IPS-NIHi11 (cell line): Measurements from ENCODE around the gene SNRPA1.

Experiments
- DNase-seq: peaks from one replicate; pipeline ENCODE4 v3.0.0; 2012; ENCODE audit warnings: mixed read lengths, low spot score

The SNRPA1 gene

GRCh38 chr15:101258238-101259144 is 36.6 kb downstream of the SNRPA1 start:
- peak; percentile 46 for DNase-seq

GRCh38 chr15:101256757-101257156 is 38.3 kb downstream of the SNRPA1 start:
- no peak for DNase-seq

DNA sequence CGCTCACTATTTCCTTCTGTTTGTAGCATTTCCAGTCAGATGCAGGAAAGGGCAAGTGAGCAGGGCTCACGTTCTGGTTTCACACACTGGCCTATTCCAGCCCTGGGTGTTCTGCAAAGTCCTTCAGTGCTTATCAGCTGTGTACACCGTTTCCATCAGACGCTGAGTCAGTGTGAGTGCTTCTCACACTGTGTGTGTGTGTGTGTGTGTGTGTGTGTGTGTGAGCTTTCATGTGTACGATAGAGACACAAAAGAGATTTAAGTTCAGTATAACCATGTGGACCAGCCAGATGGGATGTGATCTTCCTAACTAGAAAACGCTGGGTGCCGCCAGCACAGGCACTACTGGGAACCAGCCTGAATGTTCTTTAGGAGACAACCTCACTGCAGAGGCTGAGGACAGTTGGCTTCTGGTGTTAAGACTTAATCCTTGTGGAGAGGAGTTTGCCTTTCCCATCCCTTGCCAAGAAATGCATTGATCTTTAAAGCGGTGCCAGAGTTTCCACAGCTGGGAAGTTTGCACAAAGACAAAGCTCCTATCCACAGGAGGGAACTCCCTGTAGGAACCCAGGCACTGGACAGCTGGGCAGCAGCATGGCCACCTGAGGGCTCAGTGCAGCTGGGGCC is 39.3 kb downstream of the SNRPA1 start:
- DNase-seq = no peak

GRCh38 chr15:101255051-101255395 is 40.0 kb downstream of the SNRPA1 start:
- DNase-seq = no peak

DNA sequence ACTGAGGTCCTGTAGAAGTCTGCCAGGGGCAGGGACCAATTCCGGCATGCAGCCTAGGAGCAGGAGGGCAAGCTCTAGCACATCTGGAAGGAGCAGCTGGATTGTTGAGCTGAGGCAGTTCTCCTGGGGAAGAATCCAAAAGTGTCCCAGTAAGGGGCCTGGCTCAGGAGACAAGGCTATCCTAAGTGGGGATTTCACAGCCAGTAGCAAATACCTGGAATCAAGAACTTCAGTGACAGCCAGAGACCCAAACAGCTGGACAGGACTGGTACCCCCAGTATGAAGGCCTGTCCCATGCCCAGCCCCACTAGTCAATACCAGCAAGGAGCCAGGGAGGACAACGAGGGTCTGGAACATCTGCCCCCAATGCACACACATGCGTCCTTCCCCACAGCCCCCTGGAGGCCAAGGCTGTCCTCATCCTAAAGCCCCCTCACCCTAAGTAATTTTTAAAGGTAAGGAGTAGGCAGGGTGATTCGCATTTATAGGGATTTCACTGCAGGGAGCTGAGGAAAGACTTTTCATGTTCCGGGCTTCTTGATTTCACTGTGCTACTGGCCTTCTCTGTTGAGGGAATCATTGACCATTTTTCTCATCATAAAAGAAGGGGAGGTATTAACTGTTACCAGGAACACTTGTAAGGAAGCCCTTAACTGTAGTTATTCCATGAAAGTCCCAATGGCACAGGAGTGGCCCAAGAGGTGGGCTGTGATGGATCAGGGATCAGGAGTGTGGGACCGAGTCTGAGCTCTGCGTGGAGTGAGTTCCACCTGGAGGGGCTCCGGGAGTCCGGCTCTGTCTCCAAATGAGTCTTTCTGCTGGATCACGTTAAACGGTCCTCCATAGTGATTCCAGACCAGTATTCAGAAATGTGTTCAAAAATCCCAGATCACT is 40.6 kb downstream of the SNRPA1 start:
- no peak for DNase-seq

DNA sequence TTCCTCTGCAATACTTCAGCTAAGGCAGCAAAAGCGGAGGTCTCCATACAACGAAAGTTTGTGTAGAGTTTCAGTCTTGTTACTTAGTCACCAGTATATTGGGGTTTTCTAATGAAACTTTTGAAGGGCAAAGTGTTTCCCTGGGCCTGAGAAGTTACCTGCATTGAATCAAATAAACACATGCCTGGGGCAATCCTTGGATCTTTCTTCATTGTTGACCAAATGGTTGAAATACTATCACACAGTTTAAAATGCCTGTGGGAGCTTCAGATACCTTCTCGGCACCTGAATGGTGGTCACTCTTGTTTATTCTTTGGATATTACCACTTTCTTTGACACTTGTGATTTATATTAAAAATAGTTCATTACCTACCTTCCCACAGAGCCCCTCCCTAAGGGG is 42.2 kb downstream of the SNRPA1 start:
- no peak for DNase-seq

GRCh38 chr15:101251830-101252820 is 42.9 kb downstream of the SNRPA1 start, which contains the start of gene CHSY1:
TSS of gene CHSY1 (minus strand) at chr15:101252048. CDS start at chr15:101251456, 592 bp downstream.
- DNase-seq = peak; percentile 79

- peak; percentile 80 for DNase-seq
Measured at GRCh38 chr15:101250873-101251829, 43.9 kb downstream of the SNRPA1 start.

GRCh38 chr15:101250341-101250831 is 44.7 kb downstream of the SNRPA1 start:
- no peak for DNase-seq

DNA sequence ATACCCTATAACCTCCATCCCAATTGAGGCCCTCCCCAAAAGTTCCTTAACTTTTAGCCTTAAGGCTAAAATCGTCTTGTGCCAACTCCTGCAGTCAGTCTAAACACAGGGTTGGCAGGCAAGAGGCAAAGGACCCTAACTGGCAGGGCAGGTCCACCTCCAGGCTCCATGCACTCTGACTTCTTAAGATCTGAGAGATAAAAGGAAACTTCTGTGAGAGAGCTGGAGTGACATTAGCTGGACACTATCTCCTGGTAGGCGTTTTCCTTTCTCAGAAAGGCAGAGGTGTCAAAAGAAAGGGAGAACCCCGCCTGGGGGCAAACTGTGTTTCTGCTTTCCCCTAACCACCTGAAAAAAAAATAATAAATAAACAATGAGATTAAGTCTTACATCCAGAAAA is 46.8 kb downstream of the SNRPA1 start:
- no peak for DNase-seq

DNA sequence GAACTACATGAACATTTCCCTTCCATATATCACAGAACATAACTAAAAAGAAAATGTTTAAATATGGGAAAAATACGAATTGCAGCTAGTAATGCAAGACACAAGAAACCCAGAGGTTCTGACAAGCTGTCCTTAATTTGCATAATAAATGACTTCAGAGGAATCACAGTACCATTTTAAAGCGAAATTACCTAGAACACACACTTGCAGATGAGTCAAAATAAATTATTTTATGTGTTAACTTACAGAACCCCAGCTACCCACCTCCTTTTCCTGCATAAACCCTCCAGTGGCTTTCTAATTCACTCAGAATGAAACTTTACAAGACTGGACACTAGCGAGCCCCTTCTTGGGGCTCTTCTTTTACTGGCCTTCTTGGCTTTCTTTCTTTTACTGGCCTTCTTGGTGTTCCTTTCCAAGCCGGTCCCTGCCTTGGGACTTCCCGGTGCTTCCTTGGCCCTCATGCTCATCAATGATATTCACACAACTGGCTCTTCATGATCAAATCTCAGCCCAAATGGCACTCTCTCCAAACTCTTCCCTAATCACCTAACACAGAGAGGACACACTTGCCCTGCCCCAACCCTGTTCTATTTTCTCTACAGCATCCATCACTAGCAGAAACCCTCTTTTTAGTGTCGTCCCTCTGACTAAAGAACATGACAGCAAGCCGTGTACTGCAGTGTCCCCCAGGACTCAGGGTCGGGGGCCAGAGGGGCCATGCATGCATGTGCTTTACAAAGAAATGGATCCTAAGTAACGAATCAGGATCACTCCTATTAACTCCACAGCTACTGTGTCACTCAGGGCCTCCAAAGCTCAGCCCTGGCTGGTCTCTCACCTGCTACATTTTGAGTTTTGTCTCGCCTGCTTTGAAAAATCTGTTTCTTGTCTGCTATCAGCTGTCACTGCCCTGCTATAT is 48.0 kb downstream of the SNRPA1 start:
- no peak for DNase-seq

DNA sequence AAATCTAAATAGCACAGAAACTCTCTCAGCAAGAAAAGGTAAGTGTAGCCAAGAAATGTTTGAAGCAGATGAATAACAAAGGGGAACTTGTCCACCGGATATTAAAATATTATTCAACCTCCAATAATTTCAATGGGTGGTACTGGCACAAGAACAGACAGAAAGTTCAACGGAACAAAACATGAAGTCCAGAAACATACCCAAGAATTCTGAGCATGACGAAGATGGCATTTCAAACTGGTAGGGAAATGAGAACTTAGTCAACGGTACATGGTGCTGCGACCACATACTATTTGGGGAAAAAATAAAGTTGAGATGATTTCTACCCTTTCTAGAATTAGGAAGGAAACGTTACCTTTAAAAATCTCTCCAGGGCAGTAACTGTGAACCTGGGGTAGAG is 48.7 kb downstream of the SNRPA1 start:
- DNase-seq = no peak

GRCh38 chr15:101244889-101245668 is 50.0 kb downstream of the SNRPA1 start:
- DNase-seq = no peak

DNA sequence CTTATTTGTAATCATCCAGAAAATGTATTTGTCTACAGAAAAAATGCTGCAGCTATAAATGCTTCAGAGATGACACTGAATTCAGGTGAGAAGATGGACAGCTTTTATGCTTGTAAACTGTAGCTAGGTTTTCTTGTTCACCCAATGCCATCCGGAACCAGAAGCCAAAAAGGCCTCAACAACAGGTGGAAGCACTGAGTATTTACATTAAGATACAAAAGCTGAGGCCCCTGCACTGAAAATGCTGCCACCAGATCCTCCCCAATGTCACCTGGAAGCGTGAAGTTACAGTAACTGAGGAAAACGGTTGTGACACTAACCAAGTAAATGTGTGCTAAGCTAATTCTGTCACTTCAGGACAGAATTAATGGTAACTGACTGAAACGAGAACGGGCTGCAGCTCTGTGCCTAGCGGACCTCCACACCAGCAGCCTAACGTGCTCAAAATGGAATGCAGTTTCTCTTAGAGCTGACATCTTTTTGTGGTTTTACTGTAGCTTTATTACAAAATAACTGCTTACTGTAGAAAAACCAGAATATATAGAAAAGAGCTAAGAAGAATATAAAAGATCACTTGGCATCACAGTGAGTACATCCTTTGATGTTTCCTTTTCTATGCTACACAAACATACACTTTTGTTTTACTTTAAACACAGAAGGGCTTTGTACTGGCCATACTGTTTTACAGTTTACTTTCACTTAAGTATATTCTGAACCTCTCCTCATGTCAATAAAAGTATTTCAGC is 50.8 kb downstream of the SNRPA1 start:
- no peak for DNase-seq

DNA sequence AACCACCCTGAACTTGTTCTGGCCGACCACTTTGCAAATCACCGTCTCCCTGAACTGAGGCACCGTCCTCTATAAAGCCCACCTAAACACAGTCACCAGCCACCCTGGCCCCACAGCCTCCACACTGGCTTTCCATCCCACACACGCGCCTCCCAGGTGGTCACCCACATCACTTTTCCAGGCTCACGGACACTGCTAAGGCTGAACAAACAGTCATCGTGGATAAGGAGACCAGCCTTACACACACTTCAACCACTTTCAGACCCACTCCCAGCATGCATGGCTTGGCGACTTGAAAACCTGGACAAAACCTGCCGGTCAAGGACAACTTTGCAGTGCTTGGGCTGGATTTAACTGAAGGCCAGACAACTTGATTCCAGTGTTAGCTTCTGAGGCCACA is 51.6 kb downstream of the SNRPA1 start:
- DNase-seq = no peak

DNA sequence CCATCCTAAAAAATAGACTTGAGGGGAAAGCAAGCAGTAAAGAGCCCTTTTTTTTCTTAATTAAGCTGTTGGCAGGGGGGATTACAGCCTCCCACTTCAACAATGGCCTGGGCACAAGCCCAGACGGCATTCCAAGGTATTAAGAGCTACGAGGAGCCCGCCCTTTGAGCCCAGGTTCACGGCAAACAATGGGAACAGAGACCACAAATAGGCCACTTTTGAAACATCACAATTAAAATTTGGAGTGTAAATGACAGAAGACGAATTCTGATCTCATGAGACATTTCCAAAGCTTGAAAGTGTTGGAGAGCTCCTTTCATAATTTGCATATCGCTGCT is 52.1 kb downstream of the SNRPA1 start:
- DNase-seq = peak; percentile 32
